Measurements from ENCODE around the gene ZP1.
A peak's percentile ranks its signal among the peaks of the same experiment; 100 is the strongest.

ZP1 gene

GRCh38 chr11:60859616-60860250 lies 7.6 kb upstream of the ZP1 start:
- no peak for DNase-seq

- peak; percentile 71 for DNase-seq
These were observed 6.4 kb upstream of the ZP1 start for GRCh38 chr11:60860943-60861342.

GRCh38 chr11:60862171-60862570 lies 5.2 kb upstream of the ZP1 start:
- no peak for DNase-seq

- no peak for DNase-seq
These were observed 3.5 kb upstream of the ZP1 start for GRCh38 chr11:60863550-60864521.

- no peak for DNase-seq
These were observed 2.4 kb upstream of the ZP1 start for GRCh38 chr11:60864856-60865513.

GRCh38 chr11:60867871-60868681 lies 734 bp downstream of the ZP1 start:
- no peak for DNase-seq

- no peak for DNase-seq
These were observed 1.5 kb downstream of the ZP1 start for GRCh38 chr11:60868682-60869450.

GRCh38 chr11:60869451-60869825 lies 2.1 kb downstream of the ZP1 start:
- DNase-seq = no peak

- DNase-seq = no peak
These were observed 2.9 kb downstream of the ZP1 start for GRCh38 chr11:60870276-60870675.

GRCh38 chr11:60870733-60871377 lies 3.5 kb downstream of the ZP1 start:
- DNase-seq = no peak

- DNase-seq = peak; percentile 51
These were observed 4.2 kb downstream of the ZP1 start for GRCh38 chr11:60871378-60872061.

- peak; percentile 71 for DNase-seq
These were observed 5.0 kb downstream of the ZP1 start for GRCh38 chr11:60872124-60872960.

- DNase-seq = peak; percentile 86
These were observed 5.7 kb downstream of the ZP1 start for GRCh38 chr11:60872961-60873524.

- no peak for DNase-seq
These were observed 6.2 kb downstream of the ZP1 start for GRCh38 chr11:60873533-60873932.

GRCh38 chr11:60874421-60875365 lies 7.4 kb downstream of the ZP1 start:
- DNase-seq = no peak

- DNase-seq = no peak
These were observed 8.2 kb downstream of the ZP1 start for GRCh38 chr11:60875366-60876167.

- no peak for DNase-seq
These were observed 8.8 kb downstream of the ZP1 start for GRCh38 chr11:60876168-60876485.
